ENCODE results near the gene SMYD5. TPM values are rescaled to one million over a fixed set of nuclear protein-coding genes. Genes with fewer than 3 reads are reported as not detected.

The SMYD5 gene
- total RNA-seq, 1 donor, result 17.4 TPM

DNA sequence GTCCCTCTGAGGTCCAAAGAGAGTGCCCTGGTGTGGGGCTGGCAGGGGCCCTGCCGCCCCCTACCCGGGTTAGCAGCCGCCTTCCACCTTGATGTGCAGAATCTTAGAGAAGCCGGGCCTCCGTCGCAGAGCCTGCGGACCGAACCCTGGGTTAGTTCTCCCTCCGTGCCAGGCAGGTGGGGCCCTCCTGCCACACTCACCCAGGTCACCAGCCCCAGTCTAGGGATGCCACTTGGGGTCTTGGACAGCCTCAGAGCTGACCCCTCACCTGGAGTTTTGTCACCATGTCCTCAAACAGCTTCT is 44.8 kb downstream of the SMYD5 start:
- Histone ChIP-seq H2AFZ (ENCODE audit: low read length) (no peak overlapping the region), H3K9me3 (ENCODE audit: low read depth, low read length) (no peaks in the 10 kb centered on the region), H3K79me2 (ENCODE audit: insufficient read depth, low read length) (no peaks in the 10 kb centered on the region), H4K20me1 (ENCODE audit: insufficient read depth, low read length) (peaks cover 13% of the 10 kb centered on the region), H3K27me3 (ENCODE audit: insufficient read depth, low read length) (no peaks in the 10 kb centered on the region), H3K27ac (ENCODE audit: low read depth, low read length) (no peak overlapping the region), H3K36me3 (ENCODE audit: insufficient read depth, low read length) (peaks cover 10% of the 10 kb centered on the region), H3K4me2 (ENCODE audit: insufficient read depth, low read length) (no peak overlapping the region), H3K4me1 (ENCODE audit: insufficient read depth, low read length) (no peaks in the 10 kb centered on the region), H3K4me3 (ENCODE audit: insufficient read depth, low read length) (no peak overlapping the region)
- DNase-seq (ENCODE audit: insufficient read length, low spot score, missing footprints), result no peak
- TF ChIP-seq CTCF (IDR thresholded peaks at IDR 0.05; ENCODE audit: extremely low read depth, low read depth, low read length), result no peak

DNA sequence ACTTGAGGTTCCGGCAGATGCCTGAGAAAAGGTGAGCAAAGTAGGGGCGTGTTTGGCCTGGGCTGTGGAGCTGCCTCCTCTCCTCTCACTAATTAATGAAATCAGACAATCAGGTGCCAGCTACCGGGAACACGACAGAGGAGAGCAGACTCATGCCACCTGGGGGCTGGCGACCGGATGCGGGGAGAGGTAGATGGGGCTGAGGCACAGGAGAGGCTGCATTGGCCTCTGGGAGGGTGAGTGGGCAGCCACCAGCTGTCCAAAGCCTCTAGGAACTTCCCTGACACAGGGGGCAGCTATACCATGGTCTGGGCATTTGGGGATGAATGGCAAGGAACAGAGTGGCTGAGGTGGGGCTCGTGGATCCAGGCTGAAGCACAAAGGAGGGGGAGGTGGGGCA is 45.2 kb downstream of the SMYD5 start:
- Histone ChIP-seq H3K27ac (ENCODE audit: low read depth, low read length) (no peak overlapping the region), H3K4me3 (ENCODE audit: insufficient read depth, low read length) (no peak overlapping the region), H2AFZ (ENCODE audit: low read length) (no peak overlapping the region), H4K20me1 (ENCODE audit: insufficient read depth, low read length) (peaks cover 9% of the 10 kb centered on the region), H3K79me2 (ENCODE audit: insufficient read depth, low read length) (no peaks in the 10 kb centered on the region), H3K4me1 (ENCODE audit: insufficient read depth, low read length) (no peaks in the 10 kb centered on the region), H3K9me3 (ENCODE audit: low read depth, low read length) (no peaks in the 10 kb centered on the region), H3K4me2 (ENCODE audit: insufficient read depth, low read length) (no peak overlapping the region), H3K36me3 (ENCODE audit: insufficient read depth, low read length) (peaks cover 6% of the 10 kb centered on the region), H3K27me3 (ENCODE audit: insufficient read depth, low read length) (no peaks in the 10 kb centered on the region)
- no peak for TF ChIP-seq CTCF (IDR thresholded peaks at IDR 0.05; ENCODE audit: extremely low read depth, low read depth, low read length)
- DNase-seq (ENCODE audit: insufficient read length, low spot score, missing footprints), result peak; percentile 36

GRCh38 chr2:73259704-73260337 is 45.8 kb downstream of the SMYD5 start:
- Histone ChIP-seq H3K27ac (ENCODE audit: low read depth, low read length) (no peak overlapping the region), H3K79me2 (ENCODE audit: insufficient read depth, low read length) (no peaks in the 10 kb centered on the region)

More at GRCh38 chr2:73259704-73260337, 45.8 kb downstream of the SMYD5 start:
- DNase-seq (ENCODE audit: insufficient read length, low spot score, missing footprints), result peak; percentile 80
- Histone ChIP-seq H3K9me3 (ENCODE audit: low read depth, low read length) (no peaks in the 10 kb centered on the region), H3K4me3 (ENCODE audit: insufficient read depth, low read length) (no peak overlapping the region), H4K20me1 (ENCODE audit: insufficient read depth, low read length) (peaks cover 4% of the 10 kb centered on the region), H3K4me2 (ENCODE audit: insufficient read depth, low read length) (no peak overlapping the region), H3K4me1 (ENCODE audit: insufficient read depth, low read length) (no peaks in the 10 kb centered on the region), H3K36me3 (ENCODE audit: insufficient read depth, low read length) (peaks cover under 1% of the 10 kb centered on the region), H2AFZ (ENCODE audit: low read length) (no peak overlapping the region), H3K27me3 (ENCODE audit: insufficient read depth, low read length) (no peaks in the 10 kb centered on the region)
- TF ChIP-seq CTCF (IDR thresholded peaks at IDR 0.05; ENCODE audit: extremely low read depth, low read depth, low read length), result no peak
